ENCODE results near the gene SPATA21. TPM values are rescaled to one million over a fixed set of nuclear protein-coding genes. Genes with fewer than 3 reads are reported as not detected.

SPATA21 gene
- total RNA-seq, 1 experiment from 2014 or later: not detected

DNA sequence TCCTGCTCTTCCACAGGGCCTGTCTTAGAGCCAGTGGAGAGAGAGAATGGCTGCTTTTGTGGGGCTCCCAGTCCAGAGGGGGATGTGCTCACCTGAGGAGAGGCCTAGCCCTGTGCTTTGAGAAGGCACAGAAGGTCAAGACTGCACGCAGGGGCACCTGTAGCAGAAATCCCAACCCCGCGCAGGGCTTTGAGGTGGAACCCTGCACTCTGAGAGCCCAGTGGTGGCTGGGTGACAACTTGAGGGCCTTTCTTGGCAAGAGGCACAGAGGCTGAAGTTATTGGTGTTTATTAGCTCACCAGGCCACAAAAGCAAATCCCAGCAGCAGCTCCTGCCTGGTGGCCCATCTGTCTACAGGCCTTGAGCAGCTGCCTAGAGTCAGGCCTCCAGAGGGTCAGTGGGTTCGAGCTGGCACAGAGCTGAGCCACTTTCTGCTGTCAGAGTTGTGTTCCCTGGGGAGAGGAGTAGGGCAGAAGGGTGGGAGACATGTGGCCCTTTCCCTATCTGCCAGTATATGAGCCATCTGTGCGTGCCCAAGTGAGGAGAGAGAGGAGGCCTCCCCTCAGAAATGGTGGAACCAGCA is 38.8 kb downstream of the SPATA21 start:
- Histone ChIP-seq H3K23me2 (ENCODE audit: insufficient read length, low read depth, low read length, poor library complexity, severe bottlenecking) (no peaks in the 10 kb centered on the region), H4K91ac (ENCODE audit: insufficient read length, low read depth, low read length) (no peak overlapping the region), H3K27ac (ENCODE audit: insufficient read length, low read depth, low read length) (no peak overlapping the region), H3K18ac (ENCODE audit: insufficient read length, low read depth, low read length) (no peak overlapping the region), H3T11ph (ENCODE audit: low read length) (no peak overlapping the region), H4K8ac (replicated peaks; ENCODE audit: insufficient read length, low read depth, low read length) (no peak overlapping the region), H2AFZ (ENCODE audit: low read length) (no peak overlapping the region), H3K4ac (ENCODE audit: low read depth, low read length) (no peak overlapping the region), H3K9ac (ENCODE audit: extremely low read depth, insufficient read length, low read length) (no peak overlapping the region), H2BK12ac (ENCODE audit: insufficient read length, low read depth, low read length) (no peak overlapping the region), H3K27me3 (ENCODE audit: insufficient read depth, low read length) (no peaks in the 10 kb centered on the region), H3K79me1 (ENCODE audit: insufficient read depth, low read depth, low read length, poor library complexity, severe bottlenecking) (peaks cover 3% of the 10 kb centered on the region), H3K14ac (ENCODE audit: insufficient read depth, low read length) (no peak overlapping the region), H2AK5ac (ENCODE audit: insufficient read length, low read length) (no peak overlapping the region), H3K4me1 (ENCODE audit: insufficient read depth, low read length) (no peaks in the 10 kb centered on the region; the same call in 1 of the 2 replicates), H3K79me2 (ENCODE audit: insufficient read depth, low read length) (no peaks in the 10 kb centered on the region), H4K20me1 (ENCODE audit: control insufficient read depth, insufficient read depth, insufficient read length) (peaks cover 2% of the 10 kb centered on the region), H3K23ac (ENCODE audit: insufficient read length, low read depth, low read length) (no peak overlapping the region), H2BK20ac (ENCODE audit: low read depth, low read length, poor library complexity, severe bottlenecking) (no peak overlapping the region), H2BK5ac (ENCODE audit: insufficient read length, low read length) (no peak overlapping the region), H3K56ac (ENCODE audit: insufficient read length, low read depth, low read length) (no peak overlapping the region), H2BK120ac (ENCODE audit: low read depth, low read length, poor library complexity, severe bottlenecking) (no peak overlapping the region), H4K5ac (ENCODE audit: insufficient read length, low read depth, low read length) (no peak overlapping the region), H3K9me3 (ENCODE audit: control insufficient read depth, low read depth, low read length) (no peaks in the 10 kb centered on the region), H3K4me2 (ENCODE audit: insufficient read depth, insufficient read length, low read length) (no peak overlapping the region), H2BK15ac (ENCODE audit: low read depth, low read length) (no peak overlapping the region)
- WGBS (ENCODE audit: extremely low coverage, insufficient read length, low lambda C conversion rate): no CpG with 5 or more reads among the region's 5 CpGs
- no peak for DNase-seq
- Mint-ChIP-seq H3K27me3 (ENCODE audit: low read depth) (no peaks in the 10 kb centered on the region), H3K4me3 (no peak overlapping the region), H3K36me3 (ENCODE audit: insufficient read depth in 1 of 3, low read depth in 3 of 3) (peaks cover 6 to 48% (median 37%) of the 10 kb centered on the region in 3 experiments; a peak in 5 of 7 replicates), H3K9me3 (no peaks in the 10 kb centered on the region), H3K4me1 (peaks cover under 1 to 3% of the 10 kb centered on the region in 2 experiments), H3K27ac (peak overlapping the region; percentile 52 to 75 (median 68); a peak in 2 of 7 replicates)
- TF ChIP-seq, protein P1, sequence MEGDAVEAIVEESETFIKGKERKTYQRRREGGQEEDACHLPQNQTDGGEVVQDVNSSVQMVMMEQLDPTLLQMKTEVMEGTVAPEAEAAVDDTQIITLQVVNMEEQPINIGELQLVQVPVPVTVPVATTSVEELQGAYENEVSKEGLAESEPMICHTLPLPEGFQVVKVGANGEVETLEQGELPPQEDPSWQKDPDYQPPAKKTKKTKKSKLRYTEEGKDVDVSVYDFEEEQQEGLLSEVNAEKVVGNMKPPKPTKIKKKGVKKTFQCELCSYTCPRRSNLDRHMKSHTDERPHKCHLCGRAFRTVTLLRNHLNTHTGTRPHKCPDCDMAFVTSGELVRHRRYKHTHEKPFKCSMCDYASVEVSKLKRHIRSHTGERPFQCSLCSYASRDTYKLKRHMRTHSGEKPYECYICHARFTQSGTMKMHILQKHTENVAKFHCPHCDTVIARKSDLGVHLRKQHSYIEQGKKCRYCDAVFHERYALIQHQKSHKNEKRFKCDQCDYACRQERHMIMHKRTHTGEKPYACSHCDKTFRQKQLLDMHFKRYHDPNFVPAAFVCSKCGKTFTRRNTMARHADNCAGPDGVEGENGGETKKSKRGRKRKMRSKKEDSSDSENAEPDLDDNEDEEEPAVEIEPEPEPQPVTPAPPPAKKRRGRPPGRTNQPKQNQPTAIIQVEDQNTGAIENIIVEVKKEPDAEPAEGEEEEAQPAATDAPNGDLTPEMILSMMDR (conservative IDR thresholded peaks at IDR 0.05): no peak
